ENCODE results near the gene KCNJ16.

KCNJ16 gene

DNA sequence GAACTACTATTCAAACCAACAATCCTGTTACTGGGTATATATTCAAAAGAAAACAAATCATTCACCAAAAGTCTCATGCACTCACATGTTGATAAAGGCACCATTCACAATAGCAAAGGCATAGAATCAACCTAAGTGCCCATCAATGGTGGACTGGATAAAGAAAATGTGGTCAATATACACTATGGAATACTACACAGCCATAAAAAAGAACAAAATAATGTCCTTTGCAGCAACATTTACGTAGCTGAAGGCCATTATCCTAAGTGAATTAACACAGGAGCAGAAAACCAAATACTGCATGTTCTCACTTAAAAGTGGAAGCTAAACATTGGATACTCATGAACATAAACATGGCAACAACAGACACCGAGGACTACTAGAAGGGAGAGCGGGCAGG lies 41.9 kb downstream of the KCNJ16 start:
- TF ChIP-seq POLR2A (IDR thresholded peaks at IDR 0.05; ENCODE audit: low read depth, low read length) = no peak
- DNase-seq (ENCODE audit: insufficient read length, low spot score) (no peak), FAIRE-seq (no peak)

DNA sequence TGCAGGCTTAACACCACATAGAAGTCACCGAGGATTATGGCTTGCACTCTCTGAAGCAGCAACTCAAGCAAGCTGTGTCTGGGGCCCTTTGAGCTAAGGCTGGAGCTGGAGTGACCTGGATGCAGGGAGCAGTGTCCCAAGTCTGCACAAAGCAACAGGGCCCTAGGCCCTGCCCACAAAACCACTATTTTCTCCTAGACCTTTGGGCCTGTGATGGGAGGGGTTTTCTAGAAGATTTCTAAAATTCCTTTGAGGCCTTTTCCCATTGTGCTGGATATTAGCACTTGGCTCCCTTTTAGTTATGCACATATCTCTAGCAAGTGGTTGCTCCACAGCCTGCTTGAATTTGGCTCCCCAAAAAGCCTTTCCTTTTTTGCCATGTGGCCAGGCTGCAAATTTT lies 44.5 kb downstream of the KCNJ16 start:
- DNase-seq (ENCODE audit: insufficient read length, low spot score) = no peak
- no peak for TF ChIP-seq POLR2A (IDR thresholded peaks at IDR 0.05; ENCODE audit: low read depth, low read length)

DNA sequence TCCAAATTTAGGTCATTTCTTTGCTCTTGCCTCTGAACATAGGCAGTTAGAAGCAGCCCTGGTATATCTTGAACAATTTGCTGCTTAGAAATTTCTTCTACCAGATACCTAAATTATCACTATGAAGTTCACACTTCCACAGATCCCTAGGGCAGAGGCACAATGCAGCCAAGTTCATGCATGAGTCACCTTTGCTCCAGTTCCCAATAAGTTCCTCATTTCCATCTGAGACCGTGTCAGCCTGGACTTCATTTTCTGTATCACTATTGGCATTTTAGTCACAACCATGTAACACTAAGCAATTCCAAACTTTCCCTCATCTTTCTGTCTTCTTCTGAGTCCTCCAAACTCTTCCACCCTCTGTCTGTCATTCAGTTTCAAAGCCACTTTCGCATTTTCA lies 45.0 kb downstream of the KCNJ16 start:
- DNase-seq (ENCODE audit: insufficient read length, low spot score) (no peak), FAIRE-seq (no peak)
- no peak for TF ChIP-seq POLR2A (IDR thresholded peaks at IDR 0.05; ENCODE audit: low read depth, low read length)

More for the DNA sequence above, 44.5 kb downstream of the KCNJ16 start:
- FAIRE-seq = no peak

DNA sequence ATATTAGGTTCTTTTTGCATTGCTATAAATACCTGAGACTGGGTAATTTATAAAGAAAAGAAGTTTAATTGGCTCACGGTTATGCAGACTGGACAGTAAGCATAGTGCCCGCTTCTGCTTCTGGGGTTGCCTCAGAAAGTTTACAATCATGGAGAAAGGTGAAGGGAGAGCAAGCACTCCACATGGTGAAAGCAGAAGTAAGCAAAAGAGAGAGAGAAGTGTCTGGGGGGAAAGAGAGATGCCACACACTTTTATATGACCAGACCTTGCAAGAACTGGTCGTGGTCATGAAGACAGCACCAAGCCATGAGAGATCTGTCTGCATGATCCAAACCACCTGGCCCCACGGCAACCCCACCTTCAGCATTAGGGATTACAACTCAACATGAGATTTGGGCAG lies 45.4 kb downstream of the KCNJ16 start:
- no peak for DNase-seq (ENCODE audit: insufficient read length, low spot score)
- no peak for FAIRE-seq
- TF ChIP-seq POLR2A (IDR thresholded peaks at IDR 0.05; ENCODE audit: low read depth, low read length) = no peak

DNA sequence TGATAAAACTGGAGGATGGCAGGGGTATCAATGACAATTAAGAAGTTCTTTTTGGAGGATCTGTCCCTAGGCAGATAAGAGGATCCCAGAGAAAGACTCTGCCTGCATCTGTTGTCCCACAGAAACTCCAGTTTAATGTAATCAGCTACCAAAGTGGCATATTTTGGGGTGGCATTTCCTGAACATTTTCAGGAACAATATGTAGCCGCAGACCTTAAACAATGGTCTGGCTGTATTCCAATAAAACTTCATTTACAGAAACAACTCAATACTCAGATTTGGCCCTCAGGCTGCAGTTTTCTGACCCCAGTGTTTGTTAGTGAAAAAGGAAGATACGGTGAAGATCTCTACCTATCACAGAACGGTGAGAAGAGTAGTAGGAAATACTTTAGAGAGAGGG lies 46.1 kb downstream of the KCNJ16 start:
- DNase-seq (ENCODE audit: insufficient read length, low spot score) = no peak
- FAIRE-seq = no peak
- TF ChIP-seq POLR2A (IDR thresholded peaks at IDR 0.05; ENCODE audit: low read depth, low read length) = no peak

DNA sequence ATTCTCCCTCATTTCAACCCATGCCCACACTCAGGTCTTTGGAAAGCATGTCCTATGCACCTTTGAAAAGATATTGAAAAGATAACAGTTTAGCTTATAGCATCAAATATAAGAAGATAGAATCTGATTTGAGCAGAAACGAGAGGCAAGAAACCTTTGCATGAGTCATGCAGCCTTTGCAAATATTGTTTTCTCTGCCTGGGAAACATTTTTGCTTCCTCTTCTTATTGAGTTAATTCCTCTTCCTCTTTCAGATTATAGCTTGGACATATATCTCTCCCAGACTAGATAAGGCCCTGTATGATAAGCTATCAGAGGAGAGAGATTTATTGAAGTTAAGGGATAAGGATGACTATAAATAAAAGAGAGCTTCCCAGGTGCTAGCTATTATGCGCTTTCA lies 48.2 kb downstream of the KCNJ16 start:
- FAIRE-seq (no peak), DNase-seq (ENCODE audit: insufficient read length, low spot score) (no peak)

DNA sequence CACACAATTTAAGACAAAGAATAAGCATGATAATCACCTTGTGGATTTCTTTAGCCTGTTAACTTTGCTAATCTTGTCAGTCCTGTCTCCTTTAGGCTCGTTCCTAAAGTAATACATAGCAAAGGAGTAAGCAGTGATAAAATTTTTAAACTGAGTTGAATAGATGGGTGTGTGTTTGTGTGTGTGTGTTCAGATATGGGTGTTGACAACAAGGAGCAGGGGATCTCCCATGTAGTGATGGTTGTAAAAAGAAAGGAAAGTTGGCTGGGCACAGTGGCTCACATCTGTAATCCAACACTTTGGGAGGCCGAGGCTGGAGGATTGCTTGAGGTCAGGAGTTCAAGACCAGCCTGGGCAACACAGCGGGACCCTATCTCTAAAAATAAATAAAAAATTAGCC lies 49.7 kb downstream of the KCNJ16 start:
- FAIRE-seq (no peak), DNase-seq (ENCODE audit: insufficient read length, low spot score) (no peak)
- TF ChIP-seq POLR2A (IDR thresholded peaks at IDR 0.05; ENCODE audit: low read depth, low read length) = no peak

More for the DNA sequence above, 48.2 kb downstream of the KCNJ16 start:
- TF ChIP-seq POLR2A (IDR thresholded peaks at IDR 0.05; ENCODE audit: low read depth, low read length) = no peak

DNA sequence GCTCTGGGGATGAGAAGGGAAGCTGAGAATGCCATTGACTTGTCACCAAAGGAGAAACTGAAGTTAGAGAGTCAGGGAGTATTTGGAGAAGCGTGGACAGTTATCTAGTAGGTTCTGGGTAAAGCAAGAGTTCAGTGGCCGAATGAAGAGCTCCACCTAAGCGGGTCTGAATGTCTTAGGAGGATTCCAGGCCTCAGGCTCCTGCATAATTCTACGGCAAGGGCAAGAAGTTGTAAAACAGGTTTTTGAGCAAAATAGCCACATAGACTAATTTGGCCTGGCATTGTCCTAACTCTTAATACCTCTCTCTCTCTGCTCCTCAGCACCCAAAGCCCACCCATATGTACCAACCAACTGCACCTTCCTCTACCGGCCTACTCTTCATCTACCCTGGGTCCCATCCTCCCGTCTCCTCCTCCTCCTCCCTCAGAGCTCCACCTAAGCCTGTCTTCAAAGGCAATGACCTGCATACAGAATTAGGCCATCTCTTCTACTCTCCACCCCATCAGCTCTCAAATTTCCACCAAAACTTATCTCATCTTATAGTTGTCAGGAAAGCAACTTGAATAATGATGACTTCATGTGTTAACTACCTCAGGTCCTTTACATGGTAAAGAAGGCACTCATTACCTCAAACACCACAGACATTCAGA lies 52.3 kb downstream of the KCNJ16 start:
- DNase-seq (ENCODE audit: insufficient read length, low spot score) = no peak
- FAIRE-seq = no peak
- no peak for TF ChIP-seq POLR2A (IDR thresholded peaks at IDR 0.05; ENCODE audit: low read depth, low read length)

DNA sequence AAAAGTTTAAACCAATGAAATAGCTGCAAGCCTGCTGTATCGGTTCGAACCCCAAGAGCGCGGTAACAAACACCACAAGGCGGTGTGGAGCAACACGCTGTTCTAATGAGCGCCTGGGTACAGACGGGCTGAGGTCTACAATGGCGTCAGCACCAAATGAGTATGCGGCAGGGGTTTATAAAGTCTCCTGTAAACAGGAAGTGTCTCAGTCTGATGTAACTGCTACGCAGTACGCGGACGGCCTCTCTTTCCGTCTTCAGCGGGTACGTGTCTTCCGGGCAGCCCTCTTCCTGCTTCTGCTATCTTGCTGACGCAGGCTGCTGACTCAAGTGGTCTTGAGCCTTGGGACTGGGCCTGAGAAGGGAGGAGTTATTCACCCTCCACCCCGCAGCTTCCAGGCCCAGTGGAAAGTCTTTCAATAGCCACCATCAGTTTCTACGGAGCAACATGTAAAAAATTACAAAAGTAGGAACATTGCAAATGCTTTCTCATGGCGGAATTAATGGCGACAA lies 53.8 kb downstream of the KCNJ16 start:
- TF ChIP-seq POLR2A (IDR thresholded peaks at IDR 0.05; ENCODE audit: low read depth, low read length) = no peak
- FAIRE-seq = no peak
- DNase-seq (ENCODE audit: insufficient read length, low spot score) = no peak

DNA sequence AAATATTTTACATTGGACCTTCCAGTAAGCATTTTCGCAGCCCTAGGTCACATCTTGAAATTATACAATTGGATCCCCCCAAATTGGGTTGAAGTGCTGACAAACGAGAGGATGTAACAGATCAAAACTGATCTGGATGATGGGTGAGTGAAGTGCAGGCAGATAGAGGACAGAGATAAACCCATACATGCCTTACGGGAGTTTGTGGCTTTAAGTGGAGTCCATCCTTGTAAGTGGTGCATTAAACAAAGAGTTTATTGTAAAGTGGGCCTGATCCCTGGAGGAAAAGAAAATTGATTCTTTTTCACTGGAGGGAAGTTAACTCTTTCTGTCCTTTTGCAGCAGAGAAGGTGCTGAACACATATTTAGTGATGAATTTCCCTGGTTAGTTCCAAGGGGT lies 55.3 kb downstream of the KCNJ16 start:
- DNase-seq (ENCODE audit: insufficient read length, low spot score) (no peak), FAIRE-seq (no peak)

DNA sequence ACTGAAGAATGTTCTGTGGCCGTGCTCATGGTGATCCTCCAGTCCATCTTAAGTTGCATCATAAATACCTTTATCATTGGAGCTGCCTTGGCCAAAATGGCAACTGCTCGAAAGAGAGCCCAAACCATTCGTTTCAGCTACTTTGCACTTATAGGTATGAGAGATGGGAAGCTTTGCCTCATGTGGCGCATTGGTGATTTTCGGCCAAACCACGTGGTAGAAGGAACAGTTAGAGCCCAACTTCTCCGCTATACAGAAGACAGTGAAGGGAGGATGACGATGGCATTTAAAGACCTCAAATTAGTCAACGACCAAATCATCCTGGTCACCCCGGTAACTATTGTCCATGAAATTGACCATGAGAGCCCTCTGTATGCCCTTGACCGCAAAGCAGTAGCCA lies 57.5 kb downstream of the KCNJ16 start:
- DNase-seq (ENCODE audit: insufficient read length, low spot score) = no peak
- no peak for TF ChIP-seq POLR2A (IDR thresholded peaks at IDR 0.05; ENCODE audit: low read depth, low read length)
- no peak for FAIRE-seq

More for the DNA sequence above, 55.3 kb downstream of the KCNJ16 start:
- TF ChIP-seq POLR2A (IDR thresholded peaks at IDR 0.05; ENCODE audit: low read depth, low read length) = no peak

DNA sequence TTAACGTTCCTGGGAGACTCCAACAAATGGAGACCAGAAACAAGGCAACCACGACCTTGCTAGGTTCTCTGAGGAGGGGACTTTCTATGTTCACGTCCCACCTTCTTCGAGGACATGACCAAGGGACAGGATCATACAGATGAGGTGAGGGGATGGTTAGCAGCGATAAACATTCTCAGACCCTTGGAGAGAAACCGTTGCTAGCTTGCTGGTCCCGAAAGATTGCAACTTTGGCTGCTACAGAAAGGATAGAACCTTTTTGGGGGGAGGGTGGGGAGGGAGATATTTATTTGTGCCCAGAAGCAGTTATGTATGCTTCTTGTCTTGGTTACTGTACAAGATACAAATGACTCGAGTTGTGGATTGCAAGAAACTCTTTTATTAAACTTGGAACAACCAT lies 59.0 kb downstream of the KCNJ16 start:
- FAIRE-seq = no peak
- TF ChIP-seq POLR2A (IDR thresholded peaks at IDR 0.05; ENCODE audit: low read depth, low read length) = no peak
- DNase-seq (ENCODE audit: insufficient read length, low spot score) = no peak

DNA sequence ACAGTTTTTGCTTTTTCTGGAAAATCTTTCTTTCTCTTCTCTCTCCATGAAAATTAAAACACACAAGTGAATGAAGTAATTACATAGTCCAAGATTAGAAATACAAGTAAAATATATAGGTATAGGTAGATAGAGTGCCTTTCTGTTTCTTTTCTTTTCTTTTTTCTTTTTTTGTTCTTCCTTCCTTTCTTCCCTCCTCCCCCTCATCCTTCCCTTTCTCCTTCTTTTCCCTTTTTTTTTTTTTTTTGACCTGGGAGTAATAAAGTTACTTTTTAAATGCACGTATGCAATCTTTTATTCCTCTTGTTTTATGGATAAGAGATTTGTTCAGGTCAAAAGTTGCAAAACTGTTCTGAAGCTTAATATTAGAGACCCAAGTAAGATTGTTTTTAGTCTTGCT lies 59.8 kb downstream of the KCNJ16 start:
- TF ChIP-seq POLR2A (IDR thresholded peaks at IDR 0.05; ENCODE audit: low read depth, low read length) = no peak
- no peak for FAIRE-seq
- DNase-seq (ENCODE audit: insufficient read length, low spot score) = no peak

DNA sequence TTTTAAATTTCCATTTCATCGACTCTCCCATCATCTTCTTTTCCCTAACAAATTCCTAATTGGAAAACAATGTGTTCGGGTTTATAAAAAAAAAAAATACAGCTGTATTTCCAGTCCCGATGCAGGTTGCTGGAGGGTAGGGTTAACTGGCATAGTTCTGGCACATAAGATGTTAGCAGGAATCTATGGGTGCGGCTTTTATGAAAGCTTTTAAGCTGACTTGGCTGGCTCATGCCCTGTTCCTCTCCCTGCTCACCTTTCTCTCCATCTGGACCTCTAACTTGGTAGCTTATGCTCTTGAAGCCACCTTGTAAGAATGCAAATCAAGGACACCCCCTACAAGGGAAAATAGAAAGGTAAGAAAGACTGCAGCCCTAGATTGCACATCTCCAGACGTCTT lies 61.1 kb downstream of the KCNJ16 start:
- TF ChIP-seq POLR2A (IDR thresholded peaks at IDR 0.05; ENCODE audit: low read depth, low read length) = no peak
- FAIRE-seq (no peak), DNase-seq (ENCODE audit: insufficient read length, low spot score) (no peak)

DNA sequence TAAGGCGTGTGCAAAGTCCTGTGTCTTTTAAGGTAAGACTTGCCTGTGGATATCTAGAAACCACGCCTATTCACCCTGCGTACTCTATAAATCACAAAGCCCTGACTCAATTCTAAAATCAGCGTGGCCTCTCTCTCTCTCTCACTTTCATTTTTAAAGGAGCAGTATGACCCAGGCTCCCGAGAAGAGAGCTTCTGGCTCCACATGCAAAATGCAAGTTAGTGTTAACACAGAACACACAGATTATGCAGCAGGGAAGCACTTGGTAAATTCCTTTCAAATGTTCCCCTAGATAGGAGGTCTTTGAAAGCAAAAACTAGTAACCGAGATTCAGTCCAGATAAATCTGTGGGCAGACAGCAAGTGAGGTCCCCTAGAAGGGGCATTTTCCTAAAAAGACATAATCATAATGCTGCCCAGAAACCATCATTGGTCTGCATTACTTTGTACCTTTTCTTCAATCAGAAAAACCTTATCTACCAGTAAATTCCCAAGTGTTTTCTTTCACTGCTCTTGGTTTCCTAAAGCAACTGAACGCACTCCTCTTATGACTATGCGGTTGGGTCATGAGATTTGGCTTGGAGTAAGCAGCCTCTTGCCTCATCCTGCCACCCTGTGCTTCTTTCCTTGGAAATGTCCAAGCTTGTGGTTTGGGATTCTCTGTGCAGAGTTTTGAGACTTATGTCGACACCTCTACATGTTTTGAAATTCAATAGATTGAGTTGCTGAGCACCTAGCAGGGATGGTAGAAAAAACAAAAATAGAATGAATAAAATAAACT lies 62.6 kb downstream of the KCNJ16 start:
- peak; percentile 50 for DNase-seq (ENCODE audit: insufficient read length, low spot score)
- no peak for TF ChIP-seq POLR2A (IDR thresholded peaks at IDR 0.05; ENCODE audit: low read depth, low read length)
- peak; percentile 72 for FAIRE-seq

Measured in H54 (cell line).